A549 (cell line): Measurements from ENCODE around the gene LIMS1.

Source experiments
- MYC ChIP-seq: IDR thresholded peaks from 2 replicates; pipeline ENCODE4 v1.6.1; 2012; ENCODE audit warnings: mild to moderate bottlenecking, inconsistent platforms, low read length, improper control_type of control experiment, borderline replicate concordance
- POLR2A ChIP-seq: IDR thresholded peaks from 2 replicates; pipeline ENCODE4 v1.6.1; 2012; ENCODE audit warnings: mild to moderate bottlenecking, low read length
- RAD21 ChIP-seq, 2 experiments: fragments of >200 bp in 1 of 2; sonication (Bioruptor Twin) in 1 of 2; formaldehyde crosslinking in 1 of 2; IDR thresholded peaks in 1 of 2; conservative IDR thresholded peaks in 1 of 2; 2 replicates in 1 of 2; 3 replicates in 1 of 2; pipeline ENCODE4 v1.6.1; 2012 to 2018; ENCODE audit warnings: inconsistent platforms in 1 of 2
- SMC3 ChIP-seq: fragments of >200 bp; sonication (Bioruptor Twin); formaldehyde crosslinking; IDR thresholded peaks from 3 replicates; pipeline ENCODE4 v1.6.1; 2018; ENCODE audit warnings: inconsistent platforms
- ZFP36 ChIP-seq: fragments of 450-650 bp; IDR thresholded peaks from 2 replicates; pipeline ENCODE4 v1.6.1; 2014; ENCODE audit warnings: borderline replicate concordance; ENCODE audit not compliant: partially characterized antibody
- TF ChIP-seq, protein P1 (sequence below): fragments of >200 bp; sonication (Bioruptor Twin); formaldehyde crosslinking; IDR thresholded peaks from 3 replicates; pipeline ENCODE4 v1.5.1; 2016
- TF ChIP-seq, protein P2 (sequence below): fragments of 450-650 bp; IDR thresholded peaks from 2 replicates; pipeline ENCODE4 v1.6.1; 2014; ENCODE audit warnings: antibody characterized with exemption
- TF ChIP-seq, protein P3 (sequence below): IDR thresholded peaks from 2 replicates; pipeline ENCODE4 v1.6.1; 2012
- TF ChIP-seq, protein P4 (sequence below): IDR thresholded peaks from 2 replicates; pipeline ENCODE4 v1.6.1; 2012; ENCODE audit warnings: low read depth, borderline replicate concordance

DNA sequence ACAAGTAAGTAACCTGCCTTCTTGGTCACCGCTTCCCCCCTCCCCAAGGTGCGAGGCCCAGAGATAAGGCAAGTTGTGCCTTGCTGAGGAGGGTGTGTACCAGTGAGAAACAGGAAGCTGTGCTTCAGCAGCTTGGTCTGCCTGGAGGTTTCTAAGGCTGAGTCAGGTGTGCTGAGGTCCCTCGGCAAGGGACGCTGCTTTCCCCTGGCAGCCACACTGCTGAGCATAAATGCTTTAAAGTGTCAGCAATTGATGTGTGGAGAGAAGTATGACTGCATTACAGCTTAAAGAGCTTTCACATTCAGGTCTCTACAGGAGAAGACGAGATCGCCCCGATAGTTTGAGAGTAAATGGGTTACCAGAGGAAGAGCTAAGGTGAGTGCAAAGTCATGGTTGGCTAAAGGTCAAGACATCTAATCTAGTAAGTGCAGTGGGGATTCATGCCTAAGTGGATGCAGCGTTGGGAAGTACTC, 86.9 kb downstream of the LIMS1 start:
- TF ChIP-seq, protein P1, sequence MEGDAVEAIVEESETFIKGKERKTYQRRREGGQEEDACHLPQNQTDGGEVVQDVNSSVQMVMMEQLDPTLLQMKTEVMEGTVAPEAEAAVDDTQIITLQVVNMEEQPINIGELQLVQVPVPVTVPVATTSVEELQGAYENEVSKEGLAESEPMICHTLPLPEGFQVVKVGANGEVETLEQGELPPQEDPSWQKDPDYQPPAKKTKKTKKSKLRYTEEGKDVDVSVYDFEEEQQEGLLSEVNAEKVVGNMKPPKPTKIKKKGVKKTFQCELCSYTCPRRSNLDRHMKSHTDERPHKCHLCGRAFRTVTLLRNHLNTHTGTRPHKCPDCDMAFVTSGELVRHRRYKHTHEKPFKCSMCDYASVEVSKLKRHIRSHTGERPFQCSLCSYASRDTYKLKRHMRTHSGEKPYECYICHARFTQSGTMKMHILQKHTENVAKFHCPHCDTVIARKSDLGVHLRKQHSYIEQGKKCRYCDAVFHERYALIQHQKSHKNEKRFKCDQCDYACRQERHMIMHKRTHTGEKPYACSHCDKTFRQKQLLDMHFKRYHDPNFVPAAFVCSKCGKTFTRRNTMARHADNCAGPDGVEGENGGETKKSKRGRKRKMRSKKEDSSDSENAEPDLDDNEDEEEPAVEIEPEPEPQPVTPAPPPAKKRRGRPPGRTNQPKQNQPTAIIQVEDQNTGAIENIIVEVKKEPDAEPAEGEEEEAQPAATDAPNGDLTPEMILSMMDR, result no peak
- TF ChIP-seq MYC (no peak), RAD21 (conservative IDR thresholded peaks at IDR 0.05 in 1 of 2, IDR thresholded peaks at IDR 0.05 in 1 of 2) (no peak), ZFP36 (no peak), POLR2A (no peak), SMC3 (no peak)
- TF ChIP-seq, protein P2, sequence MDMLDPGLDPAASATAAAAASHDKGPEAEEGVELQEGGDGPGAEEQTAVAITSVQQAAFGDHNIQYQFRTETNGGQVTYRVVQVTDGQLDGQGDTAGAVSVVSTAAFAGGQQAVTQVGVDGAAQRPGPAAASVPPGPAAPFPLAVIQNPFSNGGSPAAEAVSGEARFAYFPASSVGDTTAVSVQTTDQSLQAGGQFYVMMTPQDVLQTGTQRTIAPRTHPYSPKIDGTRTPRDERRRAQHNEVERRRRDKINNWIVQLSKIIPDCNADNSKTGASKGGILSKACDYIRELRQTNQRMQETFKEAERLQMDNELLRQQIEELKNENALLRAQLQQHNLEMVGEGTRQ, result no peak
- TF ChIP-seq, protein P3, sequence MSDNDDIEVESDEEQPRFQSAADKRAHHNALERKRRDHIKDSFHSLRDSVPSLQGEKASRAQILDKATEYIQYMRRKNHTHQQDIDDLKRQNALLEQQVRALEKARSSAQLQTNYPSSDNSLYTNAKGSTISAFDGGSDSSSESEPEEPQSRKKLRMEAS, result peak; percentile 16; the same call in 1 of the 2 replicates
- TF ChIP-seq, protein P4, sequence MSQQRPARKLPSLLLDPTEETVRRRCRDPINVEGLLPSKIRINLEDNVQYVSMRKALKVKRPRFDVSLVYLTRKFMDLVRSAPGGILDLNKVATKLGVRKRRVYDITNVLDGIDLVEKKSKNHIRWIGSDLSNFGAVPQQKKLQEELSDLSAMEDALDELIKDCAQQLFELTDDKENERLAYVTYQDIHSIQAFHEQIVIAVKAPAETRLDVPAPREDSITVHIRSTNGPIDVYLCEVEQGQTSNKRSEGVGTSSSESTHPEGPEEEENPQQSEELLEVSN, result no peak
